ENCODE measurements around the gene HHATL.

HHATL gene

DNA sequence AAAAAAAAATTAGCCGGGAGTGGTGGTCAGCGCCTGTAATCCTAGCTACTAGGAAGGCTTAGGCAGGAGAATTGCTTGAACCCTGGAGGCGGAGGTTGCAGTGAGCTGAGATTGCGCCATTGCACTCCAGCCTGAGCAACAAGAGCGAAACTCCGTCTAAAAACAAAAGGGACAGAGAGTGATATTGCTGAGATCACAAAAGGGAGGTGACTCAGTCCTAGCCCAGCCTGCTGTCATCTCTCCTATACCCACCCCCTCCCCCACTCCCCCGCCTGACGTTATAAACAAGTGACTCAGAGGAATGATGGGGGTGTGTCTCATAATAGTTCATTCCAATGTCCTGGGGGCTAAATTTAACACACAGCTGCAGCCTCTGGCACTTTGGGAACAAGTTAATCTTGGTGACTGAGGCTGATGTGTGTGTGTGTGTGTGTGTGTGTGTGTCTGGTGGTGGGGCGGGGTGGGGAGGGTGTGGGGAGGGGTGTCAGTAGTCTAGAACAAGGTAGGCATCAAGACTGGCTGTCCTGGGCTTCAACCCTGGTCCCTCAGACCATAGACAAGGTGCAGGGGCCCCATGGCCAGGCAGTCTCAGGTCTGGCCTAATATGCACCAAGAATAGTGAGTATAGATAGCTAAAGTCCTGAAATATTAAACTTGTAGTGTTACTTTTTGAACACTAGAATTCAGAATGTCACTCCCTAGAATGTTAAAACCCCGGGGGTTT, 18.6 kb downstream of the HHATL start:
- DNase-seq (ENCODE audit: low read depth): no peak

DNA sequence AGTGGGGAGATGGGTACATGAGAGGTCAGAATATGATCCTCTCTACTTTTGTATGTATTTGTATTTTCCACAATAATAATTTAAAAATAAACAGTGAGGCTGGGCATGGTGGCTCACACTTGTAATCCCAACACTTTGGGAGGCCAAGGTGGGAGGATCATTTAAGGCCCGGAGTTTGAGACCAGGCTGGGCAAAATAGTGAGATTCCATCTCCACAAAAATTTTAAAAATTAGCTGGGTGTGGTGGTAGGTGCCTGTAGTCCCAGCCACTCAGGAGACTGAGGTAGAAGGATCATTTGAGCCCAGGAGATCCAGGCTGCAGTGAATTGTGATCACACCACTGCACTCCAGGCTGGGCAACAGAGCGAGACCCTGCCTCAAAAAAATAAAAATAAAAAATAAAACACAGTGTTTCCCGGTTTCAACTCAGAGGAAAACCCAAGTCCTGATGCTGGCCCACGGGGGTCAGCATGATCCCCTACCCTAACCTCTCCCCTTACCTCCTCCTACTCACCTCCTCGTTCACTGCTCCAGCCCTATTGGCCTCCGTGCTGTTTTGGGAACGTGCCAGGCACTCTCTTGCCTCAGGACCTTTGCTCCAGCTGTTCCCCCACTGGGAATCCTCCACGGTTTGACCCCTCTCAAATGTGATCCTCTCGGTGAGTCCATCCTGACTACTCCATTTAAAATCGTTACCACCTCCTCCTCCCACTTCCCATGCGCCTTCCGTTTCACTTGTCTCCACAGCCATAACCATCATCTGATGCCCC, 20.1 kb downstream of the HHATL start:
- no peak for DNase-seq (ENCODE audit: low read depth)

DNA sequence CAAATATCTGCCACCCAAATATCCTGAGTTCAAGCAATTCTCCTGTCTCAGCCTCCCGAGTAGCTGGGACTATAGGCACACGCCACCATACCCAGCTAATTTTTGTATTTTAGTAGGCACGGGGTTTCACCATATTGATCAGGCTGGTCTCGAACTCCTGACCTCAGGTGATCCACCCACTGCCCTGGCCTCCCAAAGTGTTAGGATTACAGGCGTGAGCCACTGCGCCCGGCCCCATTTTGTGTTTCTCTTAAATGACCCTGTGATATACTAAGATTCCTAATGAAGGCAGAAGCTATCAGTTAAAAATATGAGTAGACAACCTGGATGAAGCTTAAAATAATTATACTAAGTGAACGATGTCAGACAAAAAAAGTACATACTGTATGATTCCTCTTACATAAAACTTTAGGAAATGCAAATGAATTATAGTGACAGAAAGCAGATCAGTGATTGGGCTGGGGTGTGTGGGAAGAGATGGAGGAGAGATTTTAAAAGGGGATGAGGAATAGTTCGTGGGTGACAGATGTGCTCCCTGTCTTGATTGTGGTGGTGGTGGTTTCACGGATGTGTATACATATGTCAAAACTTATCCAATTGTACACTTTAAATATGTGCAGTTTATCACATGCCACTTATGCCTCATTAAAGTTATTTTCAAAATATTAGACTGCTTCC, 21.1 kb downstream of the HHATL start:
- DNase-seq (ENCODE audit: low read depth): no peak

DNA sequence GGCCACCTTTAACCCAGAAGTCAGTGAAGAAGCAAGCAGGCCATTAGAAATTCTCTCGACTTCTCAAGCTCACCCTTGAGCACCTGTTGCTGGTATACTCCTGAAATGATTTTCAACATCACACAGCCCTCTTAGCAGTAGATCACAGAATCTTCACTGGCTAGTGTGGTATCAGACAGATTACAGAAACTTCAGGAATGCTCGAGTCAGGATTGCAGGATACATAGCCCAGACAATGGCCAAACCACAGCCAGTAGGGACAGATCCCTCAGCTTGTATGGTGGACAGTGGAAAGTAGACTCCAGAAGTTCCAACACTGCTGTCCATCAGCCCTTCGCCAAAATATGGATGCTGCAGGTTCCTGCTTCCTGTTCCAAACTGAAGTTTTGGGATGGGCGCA, 21.8 kb downstream of the HHATL start:
- no peak for DNase-seq (ENCODE audit: low read depth)

DNA sequence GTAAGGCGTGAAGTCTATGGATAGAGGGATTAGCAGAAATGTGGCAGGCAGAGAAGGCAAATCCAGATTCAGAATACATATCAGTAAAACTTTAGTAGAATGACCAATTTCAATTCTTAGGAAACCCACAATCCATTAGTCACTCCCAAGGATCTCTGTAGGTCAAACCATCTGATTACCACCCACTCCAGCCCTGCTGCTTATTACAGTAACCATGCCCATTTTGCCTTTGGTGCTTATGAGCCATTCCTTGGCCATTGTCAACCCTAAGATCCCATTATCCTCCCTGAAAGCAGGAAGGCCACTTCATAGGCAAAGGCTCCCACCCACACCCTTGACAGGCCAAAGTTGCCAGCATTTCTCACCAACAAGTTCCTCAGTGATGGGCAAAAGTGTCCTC, 22.3 kb downstream of the HHATL start:
- DNase-seq (ENCODE audit: low read depth): no peak

DNA sequence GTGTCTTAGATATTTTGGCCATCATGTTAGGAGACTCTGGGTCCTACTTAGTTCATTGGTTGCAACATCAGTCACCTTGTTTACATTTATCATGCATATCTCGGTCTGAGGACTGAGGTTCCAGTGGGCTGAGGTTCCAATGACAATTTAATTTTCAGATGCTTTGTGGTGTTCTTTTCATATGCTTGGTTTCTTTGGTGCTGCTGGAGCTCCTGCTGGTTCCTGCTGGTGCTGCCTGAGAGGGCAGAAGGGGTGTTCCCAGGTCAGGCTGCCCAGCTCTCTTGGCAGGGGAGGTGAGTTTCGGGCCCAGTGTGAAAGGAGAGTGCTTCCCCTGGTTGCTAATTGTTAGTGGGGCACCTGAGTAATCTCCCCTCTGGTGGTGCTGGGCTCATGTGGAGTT, 24.2 kb downstream of the HHATL start:
- DNase-seq (ENCODE audit: low read depth): no peak

DNA sequence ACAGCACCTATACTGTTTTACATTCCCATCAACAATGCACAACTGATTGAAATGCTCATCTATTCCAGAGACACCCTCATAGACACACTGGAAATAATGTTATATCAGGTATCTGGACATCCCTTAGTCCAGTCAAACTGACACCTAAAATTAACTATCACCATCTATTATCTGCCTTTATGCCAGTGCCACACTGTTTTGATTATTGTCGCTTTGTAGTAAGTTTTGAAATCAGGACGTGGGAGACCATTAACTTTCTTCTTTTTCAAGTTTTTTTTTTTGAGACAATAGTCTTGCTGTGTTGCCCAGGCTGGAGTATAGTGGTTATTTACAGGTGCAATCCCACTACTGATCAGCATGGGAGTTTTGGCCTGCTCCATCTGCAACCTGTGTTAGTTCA, 26.7 kb downstream of the HHATL start:
- DNase-seq (ENCODE audit: low read depth): no peak

DNA sequence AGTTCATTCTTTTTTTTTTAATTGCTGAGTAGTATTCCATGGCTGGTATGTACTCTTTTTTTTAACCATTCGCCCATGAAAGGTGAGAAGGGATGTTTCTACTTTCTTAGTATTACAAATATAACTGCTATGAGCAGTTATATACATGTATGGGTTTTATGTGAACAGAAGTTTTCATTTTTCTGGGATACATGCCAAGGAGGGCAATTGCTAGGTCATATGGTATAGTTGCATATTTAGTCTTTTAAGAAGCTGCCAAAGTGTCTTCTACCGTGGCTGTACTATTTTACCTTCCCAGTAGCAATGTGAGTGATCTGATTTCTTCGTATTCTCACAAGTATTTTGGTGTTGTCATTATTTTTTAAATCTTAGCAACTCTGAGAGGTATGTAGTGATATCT, 28.5 kb downstream of the HHATL start:
- no peak for DNase-seq (ENCODE audit: low read depth)

DNA sequence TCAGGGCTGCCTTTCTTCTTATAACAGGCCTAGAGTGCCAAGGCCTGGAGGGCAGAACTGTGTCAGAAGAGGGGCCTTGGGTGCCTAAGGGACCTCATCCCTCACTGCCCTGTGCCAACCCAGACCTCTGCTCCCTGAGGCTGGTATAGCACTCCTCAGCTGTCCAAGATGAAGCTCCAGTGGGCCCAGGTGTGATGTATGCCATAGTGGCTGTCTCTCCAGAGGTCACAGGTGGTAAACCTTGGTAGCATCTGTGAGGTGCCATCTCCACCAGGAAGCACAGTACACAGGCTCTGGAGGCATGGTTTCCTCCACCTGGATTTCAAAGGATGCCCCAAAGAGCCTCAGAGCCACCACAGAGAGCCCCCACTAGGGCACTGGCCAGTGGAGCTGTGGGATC, 29.5 kb downstream of the HHATL start:
- no peak for DNase-seq (ENCODE audit: low read depth)

DNA sequence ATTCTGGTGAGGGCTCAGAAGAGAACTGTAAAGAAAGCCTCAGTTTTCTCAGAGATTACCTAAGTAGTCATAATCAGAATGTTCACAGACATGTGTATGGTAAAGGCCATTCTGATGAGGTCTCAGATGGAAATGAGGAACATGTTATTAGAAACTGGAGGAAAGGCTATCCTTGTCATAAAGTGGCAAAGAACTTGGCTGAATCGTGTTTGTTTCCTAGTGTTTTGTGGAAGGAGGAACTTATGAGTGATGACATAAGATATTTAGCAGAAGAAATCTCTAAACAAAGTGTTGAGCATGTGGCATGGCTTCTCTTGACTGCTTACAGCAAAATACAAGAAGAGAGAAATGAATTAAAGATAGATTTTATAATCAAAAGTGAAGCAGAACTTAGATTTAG, 30.1 kb downstream of the HHATL start:
- no peak for DNase-seq (ENCODE audit: low read depth)

DNA sequence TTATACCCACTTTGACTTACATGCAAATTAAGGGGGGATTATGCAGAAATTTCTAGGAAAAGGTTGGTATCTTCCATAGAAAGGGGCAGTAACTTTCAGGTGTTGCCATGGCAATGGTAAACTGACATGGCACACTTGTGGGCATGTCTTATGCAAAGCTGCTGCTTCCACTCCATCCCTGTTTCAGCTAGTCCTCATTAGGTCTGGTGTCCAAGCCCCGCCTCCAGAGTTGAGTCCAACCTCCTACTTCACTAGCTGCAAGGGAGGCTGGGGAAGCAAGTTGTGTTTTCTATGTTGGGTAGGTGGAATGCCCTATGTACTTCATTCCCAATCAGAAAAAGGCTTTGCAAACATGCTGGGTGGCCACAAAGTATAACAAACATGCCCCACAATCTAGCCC, 31.9 kb downstream of the HHATL start:
- DNase-seq (ENCODE audit: low read depth): no peak

DNA sequence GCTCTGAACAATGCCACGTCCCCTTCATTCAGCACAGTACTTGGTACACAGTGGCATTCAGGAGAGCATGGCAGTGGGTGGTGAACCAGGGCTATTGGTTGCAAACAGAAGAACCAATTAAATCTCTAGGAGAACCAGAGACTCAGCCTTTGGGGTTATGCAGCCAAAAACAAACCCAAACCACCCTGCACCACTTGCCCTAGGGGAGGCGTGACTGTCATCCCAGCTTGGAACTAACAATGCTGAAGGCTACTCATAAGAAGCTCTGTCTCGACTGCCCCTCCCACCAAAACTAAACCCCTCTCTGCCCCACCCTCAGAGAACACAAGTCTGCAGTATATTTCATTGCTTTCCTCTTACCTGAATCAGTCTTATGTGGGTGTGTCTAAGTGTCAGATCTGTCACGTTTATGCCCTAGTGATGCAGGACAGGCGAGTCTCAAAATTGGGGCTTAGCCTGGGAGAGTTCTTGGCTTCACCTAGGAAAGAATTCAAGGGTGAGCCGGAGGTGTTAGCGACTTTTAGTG, 32.5 kb downstream of the HHATL start:
- no peak for DNase-seq (ENCODE audit: low read depth)

DNA sequence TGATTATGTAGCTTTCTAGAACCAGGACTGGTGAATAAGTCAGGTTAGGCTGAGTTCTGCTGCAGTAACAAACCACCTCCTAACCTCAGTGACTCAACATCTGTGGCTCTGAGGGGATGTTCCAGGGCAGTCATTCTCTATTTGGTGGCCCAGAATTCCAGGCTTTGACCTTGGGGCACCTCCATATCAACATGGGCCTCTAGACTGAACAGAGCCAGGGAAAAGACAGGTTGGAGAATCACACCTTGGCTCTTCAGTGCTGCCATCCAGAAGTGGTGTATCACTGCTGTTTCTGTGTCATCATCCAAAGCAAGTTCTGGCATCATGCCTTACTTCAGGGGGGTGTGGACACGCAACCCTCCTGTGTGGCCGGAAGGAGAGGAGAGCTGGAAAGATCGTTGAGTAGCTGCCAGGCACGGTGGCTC, 33.8 kb downstream of the HHATL start:
- DNase-seq (ENCODE audit: low read depth): no peak

DNA sequence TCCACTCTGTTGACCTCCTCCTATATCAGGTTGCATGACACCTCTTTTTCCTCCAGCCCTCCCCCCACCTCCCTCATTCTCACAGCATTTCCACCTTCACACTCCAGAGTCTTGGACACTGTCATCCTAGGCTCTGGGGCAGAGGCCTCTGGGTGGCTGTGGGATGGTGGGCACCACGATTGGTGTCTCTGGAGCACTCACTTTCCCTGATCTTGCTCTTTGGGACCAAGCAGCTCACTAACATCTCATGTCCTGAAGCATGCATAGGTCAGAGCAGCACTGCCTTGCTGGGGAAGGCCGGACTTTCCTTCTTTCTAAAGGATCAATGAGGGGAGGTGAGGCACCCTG, 34.2 kb downstream of the HHATL start:
- DNase-seq (ENCODE audit: low read depth): no peak

DNA sequence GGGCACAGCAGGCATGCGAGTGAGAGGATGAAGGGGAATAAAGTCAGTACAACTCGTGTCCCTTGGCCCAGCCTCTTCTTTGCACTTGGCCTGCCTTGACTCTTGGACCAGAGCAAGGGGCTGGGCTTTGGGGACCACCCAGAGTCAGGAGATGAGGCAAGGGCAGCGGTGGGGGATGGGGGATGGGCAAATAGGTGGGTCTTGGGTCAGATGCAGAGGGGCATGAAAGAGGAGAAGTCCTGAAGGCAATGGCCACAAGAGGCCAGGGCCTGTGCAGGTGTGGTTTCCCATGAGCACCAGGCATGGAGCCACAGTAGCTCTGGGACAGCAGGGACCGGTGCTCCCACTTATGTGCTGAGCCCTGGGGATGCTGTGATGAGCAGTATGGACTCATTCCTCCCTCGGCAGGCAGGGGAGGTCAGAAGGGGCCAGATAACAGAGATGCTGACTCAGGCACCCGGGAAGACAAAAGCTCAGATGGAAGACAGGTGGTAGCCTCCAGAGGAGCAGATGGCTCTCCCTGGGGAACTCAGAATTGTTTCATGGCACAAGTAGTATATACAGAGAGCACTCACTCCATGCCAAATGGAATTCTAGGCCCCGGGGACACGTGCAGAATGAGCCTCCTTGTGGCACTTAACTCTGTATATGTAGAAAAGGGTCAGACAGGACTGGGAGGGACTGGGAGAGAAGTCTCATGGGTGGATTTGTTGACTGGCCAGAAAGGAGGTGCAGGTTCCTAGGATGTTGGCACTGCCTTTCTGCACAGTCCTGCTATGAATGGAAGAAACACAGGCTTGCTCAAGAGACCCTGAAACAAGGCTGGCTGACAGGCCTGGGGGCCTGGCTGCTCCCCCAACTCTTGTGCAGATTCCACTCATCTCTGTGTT, 34.8 kb downstream of the HHATL start:
- no peak for DNase-seq (ENCODE audit: low read depth)

DNA sequence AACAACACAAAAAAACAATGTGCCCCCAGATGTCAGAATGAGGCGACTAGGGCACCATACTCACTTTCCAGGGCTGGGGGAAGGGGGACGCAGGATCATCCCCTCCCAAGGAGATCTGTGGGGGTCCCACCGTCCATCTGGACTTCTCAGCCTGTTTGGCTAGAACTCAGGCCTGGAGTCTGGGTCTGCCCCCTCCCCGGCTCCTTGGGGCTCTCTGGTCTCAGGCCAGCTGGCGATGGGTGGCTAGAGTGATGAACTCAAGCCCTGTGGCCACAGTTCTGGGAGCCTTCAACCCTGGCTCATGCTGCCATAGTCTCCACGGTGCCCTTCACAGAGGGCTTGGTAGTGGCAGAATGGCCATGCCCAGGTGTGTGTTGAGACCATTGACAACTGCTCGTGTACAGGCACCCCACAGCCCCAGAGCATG, 35.5 kb downstream of the HHATL start:
- DNase-seq (ENCODE audit: low read depth): no peak

DNA sequence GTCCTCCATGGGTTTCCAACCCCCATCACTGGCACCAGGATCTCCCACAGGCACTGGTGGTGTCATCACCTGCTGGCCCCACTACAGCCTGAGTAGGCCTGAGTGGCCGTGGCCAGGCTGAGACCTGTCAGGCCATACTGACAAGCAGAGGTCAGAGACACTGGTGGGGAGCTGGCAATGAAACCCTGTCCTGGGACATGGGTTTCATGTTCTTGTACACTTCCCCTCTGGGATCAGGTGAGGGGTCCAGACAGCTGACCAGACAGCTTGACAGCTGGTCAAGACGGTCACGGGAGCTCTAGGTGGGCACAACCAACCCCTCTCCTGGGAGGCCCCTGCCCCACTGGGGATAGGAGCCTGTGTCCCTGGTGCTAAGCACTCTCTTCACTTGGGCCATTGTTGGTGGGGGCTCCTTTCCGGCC, 36.0 kb downstream of the HHATL start:
- no peak for DNase-seq (ENCODE audit: low read depth)

DNA sequence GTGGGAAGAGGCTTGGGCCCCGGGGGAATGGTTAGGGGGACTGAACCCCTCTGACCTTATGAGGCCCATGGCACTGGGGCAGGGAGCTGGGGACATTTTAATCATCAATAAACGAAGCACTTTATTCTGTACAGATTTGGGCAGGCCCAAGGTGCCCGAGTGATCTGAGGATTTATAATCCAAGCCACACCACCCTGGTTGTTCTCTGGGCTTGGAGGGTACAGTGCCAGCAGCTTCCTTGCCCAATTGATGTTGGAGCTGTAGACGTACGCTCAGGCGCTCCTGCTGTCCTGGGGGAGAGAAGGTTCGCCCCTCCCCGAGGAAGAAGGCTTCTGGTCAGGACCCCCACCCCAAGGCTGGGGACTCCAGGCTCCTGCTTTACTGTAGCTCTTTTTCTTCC, 36.6 kb downstream of the HHATL start:
- no peak for DNase-seq (ENCODE audit: low read depth)

DNA sequence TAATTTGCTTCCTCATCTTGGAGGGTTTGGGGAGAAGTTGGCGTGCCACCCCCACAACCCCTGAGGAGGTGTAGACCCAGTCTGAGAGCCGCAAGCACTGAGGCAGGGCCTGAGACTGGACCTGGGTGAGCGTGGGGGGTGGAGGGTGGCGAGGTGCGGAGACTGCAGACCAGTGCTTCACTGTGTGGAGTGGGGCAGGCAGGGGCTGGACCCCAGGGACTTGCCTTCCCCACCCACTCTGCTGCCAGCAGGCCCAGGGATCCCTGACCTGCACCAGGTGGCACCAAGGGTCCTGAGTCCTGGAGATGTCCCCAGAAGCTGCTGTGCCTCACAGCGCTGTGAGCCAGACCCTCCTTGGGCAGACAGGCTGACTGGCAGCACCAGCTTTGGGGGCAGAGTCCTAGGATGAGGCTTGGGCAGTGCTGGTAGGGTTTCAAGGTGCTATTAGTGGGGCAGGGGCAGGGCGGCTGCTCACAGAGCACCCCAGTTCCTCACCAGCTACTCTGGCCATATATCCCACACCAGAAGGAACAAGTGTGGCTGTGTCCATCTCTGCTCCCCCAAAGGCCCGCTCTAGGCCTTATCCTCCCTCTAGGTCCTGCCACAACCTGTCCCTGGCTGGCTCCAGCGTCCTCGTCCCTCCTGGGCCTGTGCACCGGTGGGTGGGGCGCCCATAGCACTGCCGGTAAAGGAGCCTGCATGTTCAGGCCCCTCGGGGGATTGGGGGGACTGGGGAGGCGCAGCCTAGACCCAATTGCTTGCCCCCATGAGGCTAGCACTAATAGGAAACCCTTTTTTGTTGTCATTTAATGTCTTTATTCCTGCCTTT, 37.3 kb downstream of the HHATL start:
- DNase-seq (ENCODE audit: low read depth): no peak

DNA sequence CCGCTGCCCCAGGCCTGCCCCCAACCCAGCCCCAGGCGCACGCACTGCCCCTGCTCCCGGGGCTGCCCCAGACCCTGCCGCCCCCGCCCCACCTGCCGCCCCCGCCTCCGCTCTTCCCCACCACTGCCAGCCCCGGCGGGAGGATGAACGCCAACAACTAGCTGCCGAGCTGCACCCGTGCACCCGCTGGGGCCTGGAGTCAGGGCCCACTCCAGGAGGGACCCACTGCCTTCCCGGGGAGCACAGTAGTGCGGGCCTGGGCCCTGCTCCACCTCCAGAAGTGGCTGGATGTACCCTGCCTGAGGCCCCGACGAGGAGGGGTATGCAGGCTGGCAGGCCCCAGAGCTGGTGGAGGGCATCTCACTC, 38.2 kb downstream of the HHATL start:
- no peak for DNase-seq (ENCODE audit: low read depth)

All from T follicular helper cell (primary cell).